ENCODE data around the gene CILP.

The CILP gene

GRCh38 chr15:65232520-65232919 lies 21.2 kb upstream of the CILP start:
- TF ChIP-seq CREB1 (IDR thresholded peaks at IDR 0.05; ENCODE audit: low read depth), result no peak
- no peak for TF ChIP-seq CEBPB (IDR thresholded peaks at IDR 0.05)
- no peak for TF ChIP-seq TEAD4 (IDR thresholded peaks at IDR 0.05)
- TF ChIP-seq ZBTB7A (IDR thresholded peaks at IDR 0.05; ENCODE audit: low read depth), result no peak
- no peak for TF ChIP-seq RAD21 (IDR thresholded peaks at IDR 0.05; ENCODE audit: low read depth)
- no peak for TF ChIP-seq EP300 (IDR thresholded peaks at IDR 0.05; ENCODE audit: borderline replicate concordance)
- no peak for TF ChIP-seq TCF12 (IDR thresholded peaks at IDR 0.05; ENCODE audit: low read depth)
- no peak for TF ChIP-seq MAX (IDR thresholded peaks at IDR 0.05)
- TF ChIP-seq USF1 (IDR thresholded peaks at IDR 0.05), result no peak
- no peak for TF ChIP-seq REST (IDR thresholded peaks at IDR 0.05; ENCODE audit: low read depth)
- TF ChIP-seq TAF1 (IDR thresholded peaks at IDR 0.05; ENCODE audit: low read depth), result no peak

- TF ChIP-seq USF1 (IDR thresholded peaks at IDR 0.05), result no peak
- no peak for TF ChIP-seq YY1 (IDR thresholded peaks at IDR 0.05; ENCODE audit: low read depth)
- no peak for TF ChIP-seq REST (IDR thresholded peaks at IDR 0.05; ENCODE audit: low read depth)
- TF ChIP-seq ZBTB7A (IDR thresholded peaks at IDR 0.05; ENCODE audit: low read depth), result no peak
Measured at GRCh38 chr15:65231306-65231705, 20.0 kb upstream of the CILP start.

GRCh38 chr15:65226221-65226620 lies 14.9 kb upstream of the CILP start:
- TF ChIP-seq TAF1 (IDR thresholded peaks at IDR 0.05; ENCODE audit: low read depth) (no peak), FOXM1 (IDR thresholded peaks at IDR 0.05; ENCODE audit: borderline replicate concordance, low read depth) (no peak), MAX (IDR thresholded peaks at IDR 0.05) (no peak), REST (IDR thresholded peaks at IDR 0.05; ENCODE audit: low read depth) (no peak), EP300 (IDR thresholded peaks at IDR 0.05; ENCODE audit: borderline replicate concordance) (no peak), USF1 (IDR thresholded peaks at IDR 0.05) (no peak), NFIC (IDR thresholded peaks at IDR 0.05) (no peak), CEBPB (IDR thresholded peaks at IDR 0.05) (no peak), TCF12 (IDR thresholded peaks at IDR 0.05; ENCODE audit: low read depth) (no peak), EGR1 (IDR thresholded peaks at IDR 0.05) (no peak), RAD21 (IDR thresholded peaks at IDR 0.05; ENCODE audit: low read depth) (no peak)

- TF ChIP-seq ZBTB7A (IDR thresholded peaks at IDR 0.05; ENCODE audit: low read depth) (no peak), REST (IDR thresholded peaks at IDR 0.05; ENCODE audit: low read depth) (no peak), TCF12 (IDR thresholded peaks at IDR 0.05; ENCODE audit: low read depth) (no peak), RAD21 (IDR thresholded peaks at IDR 0.05; ENCODE audit: low read depth) (no peak), NFIC (IDR thresholded peaks at IDR 0.05) (no peak), EP300 (IDR thresholded peaks at IDR 0.05; ENCODE audit: borderline replicate concordance) (no peak), USF1 (IDR thresholded peaks at IDR 0.05) (no peak)
Measured at GRCh38 chr15:65223996-65224395, 12.7 kb upstream of the CILP start.
